GM18502 (cell line): Measurements from ENCODE around the gene MMP15.
"Not testable (repeated sequence)": the region's sequence is repeated elsewhere in the genome, so short reads cannot be mapped to it uniquely, and the experiment has no call there.

Experiments used
- ATAC-seq: cut with Tn5 transposase; IDR thresholded peaks from one replicate; pipeline ENCODE4 v1.9.1; 2021; ENCODE audit warnings: mild to moderate bottlenecking; ENCODE audit not compliant: unreplicated experiment, poor library complexity

The MMP15 gene

DNA sequence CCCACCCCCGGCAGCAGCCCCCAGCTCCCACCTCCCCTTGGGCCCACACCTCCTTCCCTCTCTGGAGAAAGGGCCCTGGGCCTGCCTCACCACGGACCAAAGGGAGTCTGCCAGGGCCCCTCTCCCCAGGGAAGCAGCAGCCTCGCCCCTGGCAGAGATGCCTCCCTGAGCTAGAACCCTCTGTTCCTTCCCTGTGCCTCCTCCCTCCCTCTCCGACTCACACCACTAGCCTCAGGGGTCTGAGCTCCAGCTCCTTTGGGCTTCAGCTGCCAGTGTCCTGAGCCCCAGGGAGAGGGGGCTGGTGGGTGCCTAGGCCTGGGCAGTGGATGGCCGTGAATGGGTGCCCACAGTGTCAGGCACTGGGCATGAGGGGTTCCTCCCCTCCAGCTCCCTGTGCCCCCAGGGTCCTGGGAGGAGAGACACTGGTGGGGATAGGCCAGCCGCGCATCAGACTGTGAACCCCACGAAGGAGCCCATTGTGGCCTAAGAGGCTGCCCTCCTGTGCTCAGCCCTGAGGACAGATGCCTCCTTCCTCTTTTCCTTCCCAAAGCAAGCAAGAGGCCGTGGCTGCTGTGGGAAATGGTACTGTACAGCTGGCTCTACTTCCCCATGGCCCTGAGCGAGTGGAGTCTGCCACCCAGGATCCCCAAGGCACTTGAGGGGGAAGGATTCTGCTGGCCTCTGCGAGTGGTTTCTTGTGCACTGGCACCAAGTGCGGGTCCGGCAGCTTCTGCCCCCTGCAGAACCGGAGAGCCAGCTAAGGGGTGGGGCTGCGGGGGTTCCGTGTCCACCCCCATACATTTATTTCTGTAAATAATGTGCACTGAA, 20.7 kb downstream of the MMP15 start:
- no peak for ATAC-seq

DNA sequence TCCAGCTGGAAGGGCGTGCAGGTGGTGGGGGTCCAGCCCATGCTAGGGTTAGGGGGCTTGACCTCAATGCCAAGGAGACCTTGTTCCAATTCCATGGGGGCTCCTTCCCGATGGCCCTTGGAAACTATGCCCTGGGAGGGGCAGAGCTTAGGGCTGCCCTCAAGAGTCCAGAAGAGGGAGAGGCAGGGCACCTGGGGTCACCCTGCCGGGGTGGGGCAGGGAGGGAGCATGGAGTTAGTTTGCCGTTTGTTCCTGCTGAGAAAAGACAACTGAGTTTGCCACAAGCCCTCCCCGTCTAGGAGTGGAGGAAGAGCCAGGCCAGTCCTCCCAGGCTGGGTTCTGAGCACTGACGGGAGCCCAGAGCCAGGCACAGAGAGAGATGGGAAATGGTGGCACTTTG, 21.4 kb downstream of the MMP15 start:
- no peak for ATAC-seq

DNA sequence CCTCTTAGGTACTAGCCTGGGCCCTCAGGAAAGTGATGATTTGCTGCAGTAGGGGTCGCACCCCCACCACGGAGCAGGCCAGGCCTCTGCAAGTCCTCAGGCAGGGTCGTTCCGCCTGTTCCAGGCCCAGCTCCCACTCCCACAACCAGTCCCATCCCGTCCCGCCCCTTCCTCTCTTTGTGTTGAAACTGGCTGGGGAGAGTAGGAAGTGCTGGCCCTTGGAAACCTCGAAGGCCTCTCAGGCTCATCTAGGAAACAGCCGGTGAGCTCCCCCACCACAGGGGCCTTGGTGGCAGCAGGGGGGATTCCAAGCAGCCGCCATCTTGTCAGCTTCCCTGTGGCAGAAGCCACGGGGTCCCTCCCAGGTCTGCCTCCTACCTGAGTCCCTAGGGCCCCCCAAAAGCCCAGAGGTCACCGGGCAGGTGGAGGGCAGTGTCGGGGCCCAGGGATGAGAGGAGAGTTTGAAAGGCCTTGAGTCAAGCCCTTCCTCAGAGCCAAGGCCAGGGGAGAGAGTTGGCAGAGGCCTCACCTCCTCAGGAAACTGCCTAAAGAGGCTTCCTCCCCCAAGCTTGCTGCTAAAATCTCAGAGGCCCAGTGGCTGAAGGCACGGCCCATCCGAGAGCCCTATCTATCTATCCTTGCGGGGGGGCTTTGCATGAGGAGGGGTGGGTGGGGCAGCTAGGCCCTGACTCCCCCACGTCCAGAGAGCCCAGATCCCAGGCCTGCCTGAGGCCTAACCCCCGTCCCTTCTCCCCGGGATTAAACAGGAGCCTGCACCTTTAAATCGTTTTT, 22.2 kb downstream of the MMP15 start:
- ATAC-seq, result no peak

DNA sequence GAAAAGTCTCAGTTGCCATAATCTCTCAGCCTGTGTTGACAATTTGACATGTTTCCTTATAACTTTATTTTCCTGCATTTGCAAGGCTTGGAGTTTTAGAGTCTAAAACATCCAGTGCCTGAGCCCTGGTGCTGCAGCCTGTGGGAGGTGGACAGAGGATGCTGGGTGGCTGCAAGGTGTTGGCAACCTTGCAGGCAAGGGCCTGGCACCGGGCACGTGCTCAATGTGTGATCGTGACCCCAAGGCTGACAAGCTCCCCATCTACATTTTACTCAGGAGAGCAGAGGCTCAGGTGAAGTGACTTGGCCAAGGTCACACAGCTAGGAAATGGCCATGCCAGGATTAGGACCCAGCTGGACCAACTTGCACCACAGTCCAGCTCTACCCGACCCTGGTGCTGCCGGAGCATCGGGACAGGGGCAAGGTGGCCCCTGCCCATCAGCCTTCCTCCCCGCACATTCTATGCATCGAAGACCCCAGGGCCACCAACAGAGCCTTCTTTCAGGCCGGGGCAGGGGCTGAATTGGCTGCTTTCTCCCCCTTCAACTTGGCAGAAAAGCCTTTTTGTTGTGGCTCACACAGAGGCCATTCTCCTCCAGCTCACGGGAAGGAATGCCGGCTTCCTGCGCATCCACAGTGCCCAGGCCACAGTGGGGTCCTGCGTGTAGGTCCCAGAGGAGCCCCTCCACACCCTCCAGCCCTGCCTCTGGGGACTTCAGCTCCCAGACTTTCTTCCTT, 23.1 kb downstream of the MMP15 start:
- no peak for ATAC-seq

DNA sequence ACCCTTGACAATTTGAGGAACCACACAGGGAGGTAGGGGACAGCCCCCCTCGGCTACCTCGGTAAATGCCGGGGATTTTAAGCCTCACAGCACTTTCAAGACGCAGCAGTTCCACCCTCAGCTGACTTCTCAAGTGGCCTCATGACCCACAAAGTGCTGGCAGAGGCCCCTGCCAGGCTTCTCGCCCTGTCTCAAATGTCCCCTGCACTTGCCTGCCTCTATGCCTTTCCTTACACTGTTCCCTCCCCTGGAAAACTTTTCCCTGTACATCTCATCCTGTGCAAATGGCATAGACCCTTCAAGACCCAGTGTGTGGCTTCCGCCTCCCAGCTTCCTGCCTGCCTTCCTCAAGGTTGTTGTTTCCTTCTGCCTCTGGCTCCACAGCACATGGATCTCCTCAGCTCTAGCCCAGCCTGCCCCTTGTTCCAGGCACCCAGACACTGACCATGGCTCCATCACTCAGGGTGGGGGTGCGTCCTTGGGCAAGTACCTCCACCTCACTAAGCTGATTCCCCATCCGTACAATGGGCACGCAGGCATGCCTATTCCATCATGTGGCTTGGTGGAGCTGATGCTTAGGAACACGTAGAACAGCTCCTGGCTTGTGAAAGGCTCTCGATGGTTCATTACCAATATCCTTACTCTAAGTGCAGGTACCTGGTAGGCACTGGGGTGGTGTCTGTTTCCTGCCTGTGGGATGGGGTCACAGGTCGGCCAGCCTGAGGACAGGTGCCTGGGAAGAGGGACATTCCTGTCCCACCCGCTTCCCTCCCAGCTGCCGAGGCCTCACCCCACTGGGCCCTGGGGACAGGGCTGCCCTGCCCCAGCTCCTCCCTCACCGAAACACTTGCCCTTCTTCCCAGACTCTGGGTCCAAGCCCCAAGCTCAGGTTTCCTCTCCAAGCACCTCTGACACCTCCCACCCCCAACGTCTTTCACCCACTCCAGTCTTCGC, 24.0 kb downstream of the MMP15 start:
- no peak for ATAC-seq

DNA sequence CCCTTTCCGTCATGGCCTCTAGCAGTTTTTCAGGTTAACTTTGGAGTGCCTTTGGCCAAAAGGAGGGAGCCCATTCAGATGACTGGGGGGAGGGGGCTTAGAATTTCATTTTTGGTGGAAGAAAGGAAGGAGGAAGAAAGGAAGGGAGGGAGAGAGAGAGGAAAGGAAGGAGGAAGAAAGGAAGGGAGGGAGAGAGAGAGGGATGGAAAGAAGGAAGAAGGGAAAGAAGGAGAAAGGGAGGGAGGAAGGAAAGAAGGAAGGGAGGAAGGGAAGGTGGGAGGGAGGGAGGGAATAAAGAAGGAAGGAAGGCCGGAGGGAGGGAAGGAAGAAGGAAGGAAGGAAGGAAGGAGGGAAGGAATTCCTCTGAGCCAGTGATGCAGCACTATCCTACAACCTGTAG, 25.7 kb downstream of the MMP15 start:
- no peak for ATAC-seq

DNA sequence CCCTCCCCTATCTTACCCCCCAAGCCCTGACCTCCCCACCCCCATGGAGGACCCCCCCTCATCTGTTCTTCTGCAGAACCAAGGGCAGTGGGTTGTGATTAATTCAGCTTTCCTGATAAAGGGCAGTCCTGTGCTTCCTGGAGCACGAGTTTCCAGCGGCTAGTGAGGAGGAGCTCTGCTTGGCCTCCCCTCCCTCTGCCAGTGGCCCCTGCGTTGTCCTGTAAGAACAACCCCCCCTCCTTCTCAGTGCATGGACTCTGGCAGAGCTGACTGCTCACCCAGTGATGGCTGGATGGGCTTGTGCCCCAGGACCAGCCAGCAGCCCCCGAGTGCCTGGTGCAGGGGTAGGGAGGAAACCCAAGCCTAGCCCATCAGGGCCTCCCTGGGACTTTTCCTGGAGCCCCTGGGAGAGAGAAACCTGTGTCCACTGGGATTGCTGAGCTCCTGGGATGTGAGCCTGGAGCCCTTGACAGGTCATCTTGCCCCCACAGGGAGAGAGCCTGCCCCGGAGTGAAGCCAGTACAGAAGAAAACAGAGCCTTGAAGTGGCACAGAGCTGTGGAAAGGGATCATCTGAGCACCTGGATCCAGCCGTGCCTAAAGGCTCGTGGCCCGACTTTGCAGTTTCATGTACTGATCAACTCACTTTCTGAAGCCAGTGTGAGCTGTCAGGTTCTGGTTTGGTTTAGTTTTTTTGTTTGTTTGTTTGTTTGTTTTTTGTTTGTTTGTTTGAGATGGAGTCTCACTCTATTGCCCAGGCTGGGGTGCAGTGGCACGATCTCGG, 26.5 kb downstream of the MMP15 start:
- no peak for ATAC-seq

DNA sequence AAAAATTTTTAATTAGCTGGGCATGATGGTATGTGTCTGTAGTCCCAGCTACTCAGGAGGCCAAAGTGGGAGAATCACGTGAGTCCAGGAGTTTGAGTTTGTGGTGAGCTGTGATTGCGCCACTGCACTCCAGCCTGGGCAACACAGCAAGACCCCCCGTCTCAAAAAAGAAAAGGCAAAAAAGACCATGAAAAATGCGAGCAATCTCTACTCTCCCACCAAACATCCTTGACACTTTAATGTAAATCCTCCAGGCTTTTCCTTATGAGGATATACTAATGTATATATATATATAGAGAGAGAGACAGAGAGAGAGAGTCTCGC, 28.1 kb downstream of the MMP15 start:
- no peak for ATAC-seq

DNA sequence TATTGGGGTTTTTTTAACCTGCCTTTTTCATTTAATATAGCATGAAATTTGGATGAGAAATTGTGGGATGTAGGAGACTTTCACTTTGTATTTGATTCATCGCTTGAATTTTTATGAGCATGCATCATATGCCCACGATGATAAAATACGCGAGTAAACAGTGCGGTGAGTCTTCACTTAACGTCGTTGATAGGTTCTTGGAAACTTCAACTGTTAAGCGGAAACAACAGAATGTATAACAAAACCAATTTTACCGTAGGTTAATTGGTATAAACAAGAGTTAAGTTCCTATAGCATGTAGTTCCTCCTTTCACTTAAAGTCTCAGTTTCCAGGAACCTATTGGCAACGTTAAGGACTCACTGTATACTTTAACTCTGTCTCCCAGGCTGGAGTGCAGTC, 28.7 kb downstream of the MMP15 start:
- no peak for ATAC-seq

DNA sequence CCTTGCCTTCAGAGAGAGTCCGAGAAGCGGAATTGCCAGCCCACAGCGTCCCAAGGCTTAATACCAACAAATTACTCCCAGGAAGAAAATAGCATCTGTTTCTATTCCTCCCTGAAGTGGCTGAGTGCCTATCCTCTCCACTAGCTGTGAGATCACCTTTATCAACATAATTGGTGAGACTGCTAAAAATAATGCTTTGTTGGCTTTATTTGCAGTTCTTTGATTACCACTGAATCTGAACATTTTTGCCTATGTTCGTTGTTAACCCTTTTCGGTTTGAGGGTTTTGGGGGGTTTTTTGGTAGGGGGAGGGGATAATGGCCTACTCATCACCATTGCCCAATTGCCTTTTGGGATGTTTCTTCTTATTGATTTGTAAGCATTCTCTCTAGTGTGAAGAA, 31.0 kb downstream of the MMP15 start:
- ATAC-seq, result no peak

DNA sequence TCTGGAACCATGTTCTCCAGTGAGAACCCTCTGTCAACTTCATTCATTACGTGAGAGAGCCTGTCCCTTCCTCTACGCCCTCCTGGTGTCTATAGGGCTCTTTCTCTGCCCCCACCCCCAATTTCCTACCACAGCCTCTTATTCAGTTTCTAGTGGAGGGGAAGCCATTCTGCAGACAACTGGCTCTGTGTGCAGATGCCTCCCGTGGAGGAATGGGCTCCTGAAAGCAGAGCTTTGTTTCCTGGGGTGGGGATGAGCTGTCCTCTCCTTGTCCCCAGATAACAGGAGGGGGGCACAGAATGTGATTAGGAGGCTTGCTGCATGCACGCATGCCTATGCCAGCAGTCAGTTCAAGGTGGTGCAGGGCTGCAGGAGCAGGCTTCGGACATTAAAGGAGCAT, 31.6 kb downstream of the MMP15 start:
- no peak for ATAC-seq

DNA sequence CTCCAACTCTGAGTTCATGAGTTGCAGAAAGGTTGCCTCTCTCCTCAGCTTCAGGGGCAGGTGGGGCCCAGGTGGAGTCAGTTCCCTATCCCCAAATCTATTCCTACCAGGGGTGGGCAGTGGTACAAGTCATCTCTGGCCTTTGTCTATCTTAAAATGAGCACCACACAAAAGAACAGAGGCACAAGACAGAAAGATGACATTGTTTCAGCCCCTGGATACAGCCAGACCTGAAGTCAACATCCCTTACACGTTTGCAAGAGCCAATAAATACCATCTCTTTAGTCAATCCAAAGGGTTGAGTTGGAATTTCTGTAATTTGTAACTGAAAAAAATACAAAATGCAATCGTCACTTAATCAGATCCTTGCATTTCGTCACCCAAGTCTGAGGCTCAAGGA, 32.2 kb downstream of the MMP15 start:
- ATAC-seq, result no peak

DNA sequence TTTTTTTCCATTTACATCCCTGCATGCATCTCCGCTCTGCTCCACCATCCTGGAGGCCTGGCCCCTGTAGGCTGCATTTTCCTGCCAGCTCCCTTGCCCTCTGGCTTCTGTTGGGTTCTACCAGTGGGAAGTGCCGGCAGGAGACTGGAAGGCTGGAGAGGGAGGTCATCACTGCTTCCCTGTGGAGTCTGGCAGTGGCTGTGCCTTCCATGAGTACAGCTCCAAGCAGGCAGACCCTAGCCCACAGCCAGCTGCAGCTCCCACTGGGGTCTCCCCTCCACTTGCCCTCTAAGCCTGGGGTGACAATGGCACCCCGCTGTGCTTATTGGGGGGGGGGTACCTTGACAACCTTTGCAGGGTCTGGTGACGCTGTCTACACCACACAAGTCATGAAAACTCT, 37.3 kb downstream of the MMP15 start:
- no peak for ATAC-seq

DNA sequence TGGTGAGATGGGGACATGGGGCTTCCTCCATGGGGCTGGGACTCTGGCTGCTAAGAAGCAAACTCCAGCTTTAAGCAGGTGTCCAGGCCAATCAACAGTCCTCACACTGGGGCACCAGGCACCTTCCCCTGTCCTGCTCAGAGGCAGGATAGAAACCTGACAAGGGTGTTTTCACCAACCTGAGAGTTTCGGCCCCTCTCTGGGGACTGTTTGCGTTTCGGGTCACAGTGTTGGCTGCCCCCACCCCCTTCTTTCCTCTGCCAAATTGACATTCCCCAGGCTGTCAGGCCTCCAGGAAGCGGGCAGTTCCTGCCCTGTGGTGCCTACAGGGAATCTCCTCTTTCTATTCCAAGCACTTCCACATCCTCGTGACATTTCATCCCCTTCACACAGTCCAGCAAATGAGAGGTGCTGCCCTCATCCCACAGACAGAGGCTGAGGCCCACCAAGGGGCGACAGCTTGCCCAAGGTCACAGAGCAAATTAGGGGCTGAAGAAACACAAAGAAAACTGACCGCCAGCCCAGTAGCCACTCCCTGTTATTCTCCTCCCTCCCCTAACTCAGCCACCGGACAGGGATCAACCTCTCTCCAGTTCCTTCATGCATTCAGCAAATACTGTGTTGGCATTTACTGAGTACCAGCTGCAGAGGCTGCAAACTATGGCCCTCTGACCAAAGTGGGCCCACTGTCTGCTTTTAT, 38.0 kb downstream of the MMP15 start:
- ATAC-seq, result no peak

DNA sequence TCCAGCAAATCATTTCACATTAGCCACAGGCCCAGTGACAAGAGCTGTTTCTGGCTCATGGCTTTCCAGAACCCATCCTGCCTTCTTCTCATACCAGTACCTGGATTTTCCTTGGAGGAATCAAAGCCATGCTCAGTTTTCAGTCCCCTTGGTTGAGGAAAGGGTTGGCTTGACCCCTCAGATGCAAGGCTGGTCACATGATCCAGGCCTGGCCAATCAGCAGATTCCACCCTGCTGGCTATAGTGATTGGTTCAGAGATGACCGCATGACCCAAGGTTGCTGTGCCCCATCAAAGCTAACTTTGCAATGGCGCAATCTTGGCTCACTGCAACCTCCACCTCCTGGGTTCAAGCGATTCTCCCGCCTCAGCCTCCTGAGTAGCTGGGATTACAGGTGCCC, 45.0 kb downstream of the MMP15 start:
- ATAC-seq, result no peak

DNA sequence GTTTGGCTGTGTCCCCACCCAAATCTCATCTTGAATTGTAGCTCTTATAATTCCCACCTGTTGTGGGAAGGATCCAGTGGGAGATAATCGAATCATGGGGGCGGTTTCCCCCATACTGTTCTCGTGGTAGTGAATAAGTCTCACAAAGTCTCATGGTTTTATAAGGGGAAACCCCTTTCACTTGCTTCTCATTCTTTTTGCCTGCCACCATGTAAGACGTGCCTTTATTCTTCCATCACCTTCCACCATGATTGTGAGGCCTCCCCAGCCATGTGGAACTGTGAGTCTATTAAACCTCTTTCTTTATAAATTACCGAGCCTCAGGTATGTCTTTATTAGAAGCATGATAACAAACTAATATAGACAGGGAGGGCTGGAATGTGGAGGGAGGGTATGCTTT, 46.6 kb downstream of the MMP15 start:
- not testable (repeated sequence) for ATAC-seq

DNA sequence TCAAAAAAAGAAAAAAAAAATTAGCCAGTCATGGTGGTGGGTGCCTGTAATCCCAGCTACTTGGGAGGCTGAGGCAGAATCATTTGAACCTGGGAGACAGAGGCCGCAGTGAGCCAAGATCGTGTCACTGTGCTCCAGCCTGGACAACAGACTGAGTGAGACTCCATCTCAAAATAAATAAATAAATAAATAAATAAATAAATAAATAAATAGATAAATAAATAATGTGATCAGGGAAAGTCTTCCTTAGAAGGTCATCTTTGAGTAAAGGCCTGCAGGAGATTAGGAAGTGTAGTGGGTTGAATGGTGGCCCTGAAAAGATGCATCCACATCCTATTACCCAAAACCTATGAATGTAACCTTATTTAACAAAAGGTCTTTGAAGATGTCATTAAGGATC, 47.5 kb downstream of the MMP15 start:
- not testable (repeated sequence) for ATAC-seq

DNA sequence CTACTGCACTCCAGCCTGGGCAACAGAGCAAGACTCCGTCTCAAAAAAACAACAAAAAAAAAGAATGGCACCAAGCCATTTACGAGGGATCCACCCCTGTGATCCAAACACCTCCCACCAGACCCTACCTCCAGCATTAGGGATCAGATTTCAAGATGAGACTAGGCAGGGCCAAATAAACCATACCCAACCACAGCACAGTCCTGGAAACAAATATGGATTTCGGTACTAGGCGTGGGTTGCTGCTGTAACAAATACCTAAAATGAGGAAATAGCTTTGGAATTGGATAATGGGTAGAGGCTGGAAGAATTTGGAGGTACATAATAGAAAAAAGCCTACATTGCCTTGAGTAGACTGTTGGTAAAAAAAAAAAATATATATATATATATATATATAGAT, 49.1 kb downstream of the MMP15 start:
- no peak for ATAC-seq

DNA sequence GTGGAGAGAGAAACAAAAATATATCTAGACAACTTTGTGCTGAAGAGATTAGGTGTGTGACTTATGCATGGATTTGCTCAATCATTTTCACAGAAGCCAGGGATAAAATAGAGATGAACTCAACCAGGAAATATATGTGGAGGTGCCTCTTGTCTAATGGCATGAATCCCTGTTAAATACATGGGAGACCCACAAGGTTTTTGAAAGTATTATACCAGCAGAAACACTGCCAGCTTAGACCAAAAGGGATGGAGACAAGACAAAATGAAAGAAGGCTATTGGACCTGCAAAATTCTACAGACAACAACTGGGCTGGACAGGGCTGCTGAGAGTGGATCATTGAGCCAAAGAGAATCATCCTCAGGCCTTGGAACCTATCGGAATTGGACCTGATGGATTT, 51.0 kb downstream of the MMP15 start:
- ATAC-seq, result no peak
